NB4 (cell line): ENCODE data around the gene KCNJ5.

Experiments used
- MYC ChIP-seq: IDR thresholded peaks from 2 replicates; pipeline ENCODE4 v1.6.1; 2011; ENCODE audit warnings: low read depth, low read length
- POLR2A ChIP-seq: IDR thresholded peaks from 2 replicates; pipeline ENCODE4 v1.6.1; 2011; ENCODE audit warnings: mild to moderate bottlenecking; ENCODE audit not compliant: insufficient read length; ENCODE audit errors: extremely low read depth
- TF ChIP-seq, protein P1 (sequence below): IDR thresholded peaks from one replicate; pipeline ENCODE4 v1.5.1; 2012; ENCODE audit warnings: low read depth, low read length

DNA sequence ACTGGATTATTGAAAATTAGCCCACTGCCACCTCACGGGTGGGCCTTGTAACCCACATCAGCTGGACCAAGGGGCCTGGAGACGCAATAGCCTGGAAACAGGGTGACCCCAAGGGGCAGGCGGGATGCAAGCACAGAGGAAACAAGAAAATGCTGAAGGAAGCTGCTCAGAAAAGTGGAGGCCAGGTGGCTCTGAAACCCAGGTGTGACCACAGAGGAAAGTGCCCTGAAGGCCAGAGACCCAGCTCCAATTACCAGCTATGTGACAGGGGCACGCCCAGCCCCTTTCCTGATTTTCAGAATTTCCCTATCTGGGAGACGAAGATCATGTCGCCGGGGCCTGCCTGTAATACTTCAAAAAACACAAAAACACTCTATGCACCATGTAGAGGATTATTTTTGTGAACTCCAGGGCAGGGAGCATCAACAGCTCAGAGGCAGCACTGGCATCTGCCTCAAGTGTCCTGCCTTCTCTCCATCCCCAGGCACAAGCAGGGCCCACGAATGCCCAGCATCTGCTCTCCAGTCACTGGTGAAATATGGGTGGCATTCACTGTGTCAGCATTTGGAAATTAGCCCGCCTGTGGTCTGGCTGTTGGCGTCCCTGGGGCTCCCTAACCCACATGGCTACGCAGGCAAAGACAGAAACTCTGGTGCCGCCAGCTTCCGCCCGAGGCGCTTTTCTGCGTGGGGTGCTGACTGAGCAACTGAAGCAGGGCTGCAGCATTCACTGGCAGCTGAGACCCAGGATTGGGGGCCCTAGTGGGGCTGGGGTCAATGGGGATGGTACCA lies 30.4 kb upstream of the KCNJ5 start:
- TF ChIP-seq MYC (no peak), POLR2A (no peak)
- TF ChIP-seq, protein P1, sequence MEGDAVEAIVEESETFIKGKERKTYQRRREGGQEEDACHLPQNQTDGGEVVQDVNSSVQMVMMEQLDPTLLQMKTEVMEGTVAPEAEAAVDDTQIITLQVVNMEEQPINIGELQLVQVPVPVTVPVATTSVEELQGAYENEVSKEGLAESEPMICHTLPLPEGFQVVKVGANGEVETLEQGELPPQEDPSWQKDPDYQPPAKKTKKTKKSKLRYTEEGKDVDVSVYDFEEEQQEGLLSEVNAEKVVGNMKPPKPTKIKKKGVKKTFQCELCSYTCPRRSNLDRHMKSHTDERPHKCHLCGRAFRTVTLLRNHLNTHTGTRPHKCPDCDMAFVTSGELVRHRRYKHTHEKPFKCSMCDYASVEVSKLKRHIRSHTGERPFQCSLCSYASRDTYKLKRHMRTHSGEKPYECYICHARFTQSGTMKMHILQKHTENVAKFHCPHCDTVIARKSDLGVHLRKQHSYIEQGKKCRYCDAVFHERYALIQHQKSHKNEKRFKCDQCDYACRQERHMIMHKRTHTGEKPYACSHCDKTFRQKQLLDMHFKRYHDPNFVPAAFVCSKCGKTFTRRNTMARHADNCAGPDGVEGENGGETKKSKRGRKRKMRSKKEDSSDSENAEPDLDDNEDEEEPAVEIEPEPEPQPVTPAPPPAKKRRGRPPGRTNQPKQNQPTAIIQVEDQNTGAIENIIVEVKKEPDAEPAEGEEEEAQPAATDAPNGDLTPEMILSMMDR = no peak
